OCI-LY1 (cell line): ENCODE measurements around the gene SNTG2.

ENCODE experiments used
- H2AFZ ChIP-seq: fragments of 200-600 bp; sonication (generic), shearing (Covaris generic); 2 replicates; pipeline ENCODE4 v1.6.0; 2014; ENCODE audit warnings: antibody characterized with exemption, mild to moderate bottlenecking, low read length
- H3F3A ChIP-seq: fragments of 200-600 bp; sonication (generic), shearing (Covaris generic); 2 replicates; pipeline ENCODE4 v1.6.0; 2014; ENCODE audit warnings: mild to moderate bottlenecking, antibody characterized with exemption, low read length, moderate library complexity; ENCODE audit not compliant: insufficient read depth
- H3K27ac ChIP-seq: fragments of 200-600 bp; sonication (generic); 2 replicates; pipeline ENCODE4 v1.5.1; 2014; ENCODE audit warnings: low read length, mixed run types, mild to moderate bottlenecking, low read depth; ENCODE audit not compliant: poor library complexity, severe bottlenecking
- H3K27me3 ChIP-seq: fragments of 200-600 bp; sonication (generic); 2 replicates; pipeline ENCODE4 v1.6.0; 2014; ENCODE audit warnings: antibody characterized with exemption, mild to moderate bottlenecking, low read length, moderate library complexity; ENCODE audit not compliant: insufficient read depth
- H3K36me3 ChIP-seq: fragments of 200-600 bp; sonication (generic); 2 replicates; pipeline ENCODE4 v1.6.1; 2014; ENCODE audit warnings: mild to moderate bottlenecking, antibody characterized with exemption, low read length, moderate library complexity, mixed read lengths; ENCODE audit not compliant: insufficient read depth
- H3K4me1 ChIP-seq: fragments of 200-600 bp; sonication (generic); 2 replicates; pipeline ENCODE4 v1.5.1; 2014; ENCODE audit warnings: mild to moderate bottlenecking, low read length, moderate library complexity; ENCODE audit not compliant: insufficient read depth, severe bottlenecking
- H3K4me2 ChIP-seq: fragments of 200-600 bp; sonication (generic), shearing (Covaris generic); 2 replicates; pipeline ENCODE4 v1.6.1; 2014; ENCODE audit warnings: low read length
- H3K4me3 ChIP-seq: fragments of 200-600 bp; sonication (generic); 2 replicates; pipeline ENCODE4 v1.5.1; 2014; ENCODE audit warnings: low read length, low read depth, mild to moderate bottlenecking, mixed read lengths; ENCODE audit not compliant: poor library complexity, severe bottlenecking
- H3K79me2 ChIP-seq: fragments of 200-600 bp; shearing (Covaris generic); 2 replicates; pipeline ENCODE4 v1.6.1; 2016; ENCODE audit warnings: mixed run types, low read length, mixed read lengths; ENCODE audit not compliant: insufficient read depth
- H3K9ac ChIP-seq: fragments of 200-600 bp; sonication (generic), shearing (Covaris generic); 2 replicates; pipeline ENCODE4 v1.6.1; 2014; ENCODE audit warnings: mild to moderate bottlenecking, low read length, mixed read lengths
- H3K9me2 ChIP-seq: fragments of 200-600 bp; sonication (generic), shearing (Covaris generic); 2 replicates; pipeline ENCODE4 v1.6.1; 2014; ENCODE audit warnings: low read depth, mild to moderate bottlenecking, low read length, mixed read lengths
- H3K9me3 ChIP-seq: fragments of 200-600 bp; shearing (Covaris generic); 2 replicates; pipeline ENCODE4 v1.6.1; 2014; ENCODE audit warnings: low read length, mixed read lengths
- H4K20me1 ChIP-seq: fragments of 200-600 bp; sonication (generic), shearing (Covaris generic); 2 replicates; pipeline ENCODE4 v1.6.0; 2016; ENCODE audit warnings: mild to moderate bottlenecking, low read length; ENCODE audit not compliant: insufficient read depth
- CTCF ChIP-seq: fragments of 200-600 bp; sonication (generic), shearing (Covaris generic); IDR thresholded peaks from 2 replicates; pipeline ENCODE4 v1.5.1; 2017; ENCODE audit warnings: mild to moderate bottlenecking, antibody characterized with exemption, low read length, moderate library complexity, mixed read lengths
- EZH2 ChIP-seq: fragments of 200-600 bp; sonication (generic), shearing (Covaris generic); IDR thresholded peaks from 2 replicates; pipeline ENCODE4 v1.8.0; 2017; ENCODE audit warnings: borderline replicate concordance, mixed run types, mild to moderate bottlenecking, antibody characterized with exemption, low read length, moderate library complexity, mixed read lengths

The SNTG2 gene

GRCh38 chr2:981258-981657, 30.6 kb downstream of the SNTG2 start:
- Histone ChIP-seq H3K9me2 (no peaks in the 10 kb centered on the region), H3K9ac (no peak overlapping the region), H3K4me2 (no peak overlapping the region), H3K9me3 (no peaks in the 10 kb centered on the region), H4K20me1 (no peaks in the 10 kb centered on the region), H2AFZ (no peak overlapping the region), H3K27ac (no peak overlapping the region), H3K4me1 (no peaks in the 10 kb centered on the region), H3K27me3 (0 out of 2 replicates have a peak, but pooled peaks cover 3% of the 10 kb centered on the region), H3K79me2 (no peaks in the 10 kb centered on the region), H3K36me3 (no peaks in the 10 kb centered on the region), H3K4me3 (no peak overlapping the region), H3F3A (no peaks in the 10 kb centered on the region)
- no peak for TF ChIP-seq EZH2
- no peak for TF ChIP-seq CTCF

DNA sequence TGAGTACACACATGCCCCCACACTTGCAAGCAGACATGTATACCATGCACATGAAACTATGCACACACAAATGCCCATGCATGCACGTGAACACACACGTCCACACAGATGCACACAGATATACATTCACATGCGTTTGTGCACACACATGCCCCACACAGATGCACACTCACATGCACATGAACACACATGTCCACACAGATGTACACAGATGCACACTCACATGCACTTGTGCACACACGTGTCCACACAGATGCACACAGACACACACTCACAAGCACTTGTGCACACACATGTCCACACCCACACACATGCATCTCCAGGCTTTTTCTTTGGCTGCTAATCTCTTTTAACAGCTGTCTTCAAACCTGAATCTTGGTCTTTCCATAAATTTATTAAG, 31.1 kb downstream of the SNTG2 start:
- Histone ChIP-seq H3K4me2 (no peak overlapping the region), H3K9me2 (no peaks in the 10 kb centered on the region), H4K20me1 (no peaks in the 10 kb centered on the region), H3K27me3 (0 out of 2 replicates have a peak, but pooled peaks cover 3% of the 10 kb centered on the region), H3F3A (no peaks in the 10 kb centered on the region), H3K4me1 (no peaks in the 10 kb centered on the region), H3K9ac (no peak overlapping the region), H3K36me3 (no peaks in the 10 kb centered on the region), H3K79me2 (no peaks in the 10 kb centered on the region), H3K27ac (no peak overlapping the region), H3K9me3 (no peaks in the 10 kb centered on the region), H3K4me3 (no peak overlapping the region), H2AFZ (no peak overlapping the region)
- TF ChIP-seq EZH2 (no peak), CTCF (no peak)

GRCh38 chr2:985317-985898, 34.8 kb downstream of the SNTG2 start:
- Histone ChIP-seq H3F3A (no peaks in the 10 kb centered on the region), H3K9ac (no peak overlapping the region)
- TF ChIP-seq EZH2 (no peak), CTCF (no peak)

More at GRCh38 chr2:985317-985898, 34.8 kb downstream of the SNTG2 start:
- Histone ChIP-seq H3K79me2 (no peaks in the 10 kb centered on the region), H3K27ac (no peak overlapping the region), H3K4me2 (no peak overlapping the region), H4K20me1 (no peaks in the 10 kb centered on the region), H2AFZ (no peak overlapping the region), H3K4me1 (no peaks in the 10 kb centered on the region), H3K9me3 (no peaks in the 10 kb centered on the region), H3K4me3 (no peak overlapping the region), H3K9me2 (no peaks in the 10 kb centered on the region), H3K27me3 (0 out of 2 replicates have a peak, but pooled peaks cover 3% of the 10 kb centered on the region), H3K36me3 (no peaks in the 10 kb centered on the region)
